HCT116 (cell line): ENCODE data around the gene TLN1. TPM values are rescaled to one million over a fixed set of nuclear protein-coding genes. Genes with fewer than 3 reads are reported as not detected.
A peak's percentile ranks its signal among the peaks of the same experiment; 100 is the strongest.

Experiments
- ATAC-seq: fragments of 200-7000 bp; cut with Tn5 transposase; 2 replicates; pipeline ENCODE4 v1.9.1; 2020; ENCODE audit warnings: mild to moderate bottlenecking, moderate library complexity
- BruUV-seq: library from RNA; stranded (reverse); fragments of 400-500 nt; replicated peaks from 2 replicates; lab custom pipeline; 2021; lab: Mats Ljungman, UMichigan
- CTCF ChIA-PET: fragments of 300-600 bp; sonication (Branson Sonifier 250); formaldehyde crosslinking; loops from one replicate; lab custom pipeline; 2021; ENCODE audit warnings: antibody characterized with exemption; lab: Charles Lee
- POLR2A ChIA-PET: fragments of 300-600, 350-600 bp; sonication (Branson Sonifier 250); formaldehyde crosslinking; loops from one replicate; lab custom pipeline; 2021; ENCODE audit warnings: antibody characterized with exemption; lab: Charles Lee
- RAD21 ChIA-PET, 2 experiments: fragments of 300-600 bp; sonication (Branson Sonifier 250); formaldehyde crosslinking; loops; one replicate each; lab custom pipeline; 2023; ENCODE audit warnings: low total read pairs in 2 of 2; ENCODE audit not compliant: uncharacterized antibody in 2 of 2, unreplicated experiment in 2 of 2, low non-redundant PET in 1 of 2; lab: Charles Lee
- DNase-seq: peaks from one replicate; pipeline ENCODE4 v3.0.0-alpha.2; 2010; ENCODE audit warnings: low read depth, low spot score
- H2AFZ ChIP-seq: fragments of 200-600 bp; shearing (Covaris generic), sonication (generic); 2 replicates; pipeline ENCODE4 v1.6.1; 2017; ENCODE audit warnings: low read depth, mixed run types, mixed read lengths, antibody characterized with exemption, low read length; ENCODE audit not compliant: poor library complexity, severe bottlenecking
- H3K27ac ChIP-seq: 2 replicates; pipeline ENCODE4 v1.5.1; 2012; ENCODE audit warnings: low read depth, low read length
- H3K27me3 ChIP-seq: fragments of 200-600 bp; sonication (generic); 2 replicates; pipeline ENCODE4 v1.6.1; 2016; ENCODE audit warnings: mixed run types, low read length, mixed read lengths; ENCODE audit not compliant: insufficient read depth
- H3K36me3 ChIP-seq, 2 experiments: fragments of 200-500 bp in 1 of 2; fragments of 200-600 bp in 1 of 2; sonication (Bioruptor generic) in 1 of 2; sonication (generic) in 1 of 2; 2 replicates each; pipeline versions ENCODE4 v1.5.1 to v1.6.1; 2014 to 2016; ENCODE audit warnings: low read length in 2 of 2, inconsistent platforms in 1 of 2, mixed read lengths in 1 of 2, mixed run types in 1 of 2; ENCODE audit not compliant: insufficient read depth in 2 of 2, control insufficient read depth in 1 of 2
- H3K4me1 ChIP-seq, 2 experiments: fragments of 200-600 bp in 1 of 2; sonication (generic) in 1 of 2; 2 replicates each; pipeline versions ENCODE4 v1.5.1 to v1.6.1; 2012 to 2017; ENCODE audit warnings: low read length in 2 of 2, inconsistent platforms in 1 of 2, mild to moderate bottlenecking in 1 of 2, mixed read lengths in 1 of 2, mixed run types in 1 of 2, moderate library complexity in 1 of 2; ENCODE audit not compliant: insufficient read depth in 2 of 2, control insufficient read depth in 1 of 2
- H3K4me2 ChIP-seq: fragments of 200-600 bp; sonication (generic); 2 replicates; pipeline ENCODE4 v1.6.1; 2017; ENCODE audit warnings: mixed run types, low read length, mixed read lengths
- H3K4me3 ChIP-seq, 2 experiments: fragments of 200-600 bp in 1 of 2; sonication (generic) in 1 of 2; replicated peaks in 1 of 2; 2 replicates each; pipeline ENCODE4 v1.5.1; 2011 to 2016; ENCODE audit warnings: low read length in 2 of 2, control low read depth in 1 of 2, low read depth in 1 of 2, mild to moderate bottlenecking in 1 of 2, mixed read lengths in 1 of 2, mixed run types in 1 of 2
- H3K79me2 ChIP-seq: fragments of 200-600 bp; sonication (generic); 2 replicates; pipeline ENCODE4 v1.6.1; 2017; ENCODE audit warnings: mild to moderate bottlenecking, mixed run types, low read length, moderate library complexity, mixed read lengths; ENCODE audit not compliant: insufficient read depth
- H3K9ac ChIP-seq: fragments of 200-600 bp; sonication (generic); 2 replicates; pipeline ENCODE4 v1.6.1; 2016; ENCODE audit warnings: low read length, mixed read lengths
- H3K9me2 ChIP-seq: fragments of 200-600 bp; sonication (generic), shearing (Covaris generic); 2 replicates; pipeline ENCODE4 v1.6.1; 2017; ENCODE audit warnings: mixed run types, mild to moderate bottlenecking, moderate library complexity; ENCODE audit not compliant: insufficient read depth
- H3K9me3 ChIP-seq, 2 experiments: fragments of 200-500 bp in 1 of 2; fragments of 200-600 bp in 1 of 2; sonication (Bioruptor generic) in 1 of 2; sonication (generic) in 1 of 2; 2 replicates each; pipeline ENCODE4 v1.6.1; 2014 to 2017; ENCODE audit warnings: low read length in 2 of 2, mixed read lengths in 2 of 2, inconsistent platforms in 1 of 2, low read depth in 1 of 2, mild to moderate bottlenecking in 1 of 2, mixed run types in 1 of 2, moderate library complexity in 1 of 2; ENCODE audit not compliant: control insufficient read depth in 1 of 2, insufficient read depth in 1 of 2
- H4K20me1 ChIP-seq: fragments of 200-600 bp; sonication (generic), shearing (Covaris generic); 2 replicates; pipeline ENCODE4 v1.6.1; 2017; ENCODE audit warnings: mixed run types, mild to moderate bottlenecking, moderate library complexity; ENCODE audit not compliant: insufficient read depth
- CBX3 ChIP-seq: IDR thresholded peaks from 2 replicates; pipeline ENCODE4 v1.6.1; 2012; ENCODE audit warnings: low read depth
- CEBPB ChIP-seq: IDR thresholded peaks from 2 replicates; pipeline ENCODE4 v1.6.1; 2012; ENCODE audit warnings: low read depth
- EGR1 ChIP-seq: IDR thresholded peaks from 2 replicates; pipeline ENCODE4 v1.6.1; 2012; ENCODE audit warnings: low read depth
- ELF1 ChIP-seq: IDR thresholded peaks from 2 replicates; pipeline ENCODE4 v1.6.1; 2012; ENCODE audit warnings: low read depth, borderline replicate concordance
- EZH2 ChIP-seq: fragments of 200-600 bp; sonication (generic); IDR thresholded peaks from 2 replicates; pipeline ENCODE4 v1.6.1; 2017; ENCODE audit warnings: antibody characterized with exemption, mixed run types
- EZH2phosphoT487 ChIP-seq: fragments of 200-600 bp; IDR thresholded peaks from 2 replicates; pipeline ENCODE4 v1.6.1; 2018; ENCODE audit warnings: antibody characterized with exemption, borderline replicate concordance
- FOSL1 ChIP-seq: IDR thresholded peaks from 2 replicates; pipeline ENCODE4 v1.6.1; 2012; ENCODE audit warnings: low read depth
- JUND ChIP-seq: IDR thresholded peaks from 2 replicates; pipeline ENCODE4 v1.6.1; 2012
- POLR2AphosphoS5 ChIP-seq: IDR thresholded peaks from 2 replicates; pipeline ENCODE4 v1.6.1; 2011; ENCODE audit warnings: mild to moderate bottlenecking, low read depth, low read length, moderate library complexity
- RAD21 ChIP-seq: IDR thresholded peaks from 2 replicates; pipeline ENCODE4 v1.6.1; 2012; ENCODE audit warnings: low read depth, mild to moderate bottlenecking
- SIN3A ChIP-seq: IDR thresholded peaks from 2 replicates; pipeline ENCODE4 v1.6.1; 2012; ENCODE audit warnings: low read depth
- SP1 ChIP-seq: IDR thresholded peaks from 2 replicates; pipeline ENCODE4 v1.6.1; 2012; ENCODE audit warnings: low read depth
- SRF ChIP-seq: IDR thresholded peaks from 2 replicates; pipeline ENCODE4 v1.6.1; 2012; ENCODE audit warnings: low read depth
- TCF7L2 ChIP-seq: IDR thresholded peaks from 2 replicates; pipeline ENCODE4 v1.7.0; 2011; ENCODE audit warnings: borderline replicate concordance, inconsistent platforms; ENCODE audit not compliant: insufficient read depth, insufficient read length; ENCODE audit errors: extremely low read depth
- ZFX ChIP-seq: fragments of 450-650 bp; IDR thresholded peaks from 2 replicates; pipeline ENCODE4 v1.6.1; 2017
- intact Hi-C: fragments of 100-400 bp; cut with micrococcal nuclease; formaldehyde crosslinking; loops from 2 replicates; pipeline ENCODE4 v1.10.0; 2022
- total RNA-seq: library from RNA; stranded (reverse); gene quantifications from one replicate; pipeline ENCODE4 v1.2.1, GENCODE V29; 2021; ENCODE audit not compliant: unreplicated experiment
- TF ChIP-seq, protein P1 (sequence below): IDR thresholded peaks from 2 replicates; pipeline ENCODE4 v1.6.1; 2012; ENCODE audit warnings: low read depth
- TF ChIP-seq, protein P2 (sequence below): IDR thresholded peaks from 2 replicates; pipeline ENCODE4 v1.6.1; 2012
- TF ChIP-seq, protein P3 (sequence below), 3 experiments: fragments of 200-600 bp in 1 of 3; sonication (generic) in 1 of 3; IDR thresholded peaks in 2 of 3; conservative IDR thresholded peaks in 1 of 3; 2 replicates each; pipeline ENCODE4 v1.5.1; 2012 to 2017; ENCODE audit warnings: low read depth in 2 of 3, low read length in 2 of 3, antibody characterized with exemption in 1 of 3, borderline replicate concordance in 1 of 3, control low read depth in 1 of 3, mild to moderate bottlenecking in 1 of 3, mixed read lengths in 1 of 3, mixed run types in 1 of 3, moderate library complexity in 1 of 3; ENCODE audit not compliant: insufficient read depth in 1 of 3

The TLN1 gene
- total RNA-seq, 1 experiment from 2014 or later, result 144 TPM

DNA sequence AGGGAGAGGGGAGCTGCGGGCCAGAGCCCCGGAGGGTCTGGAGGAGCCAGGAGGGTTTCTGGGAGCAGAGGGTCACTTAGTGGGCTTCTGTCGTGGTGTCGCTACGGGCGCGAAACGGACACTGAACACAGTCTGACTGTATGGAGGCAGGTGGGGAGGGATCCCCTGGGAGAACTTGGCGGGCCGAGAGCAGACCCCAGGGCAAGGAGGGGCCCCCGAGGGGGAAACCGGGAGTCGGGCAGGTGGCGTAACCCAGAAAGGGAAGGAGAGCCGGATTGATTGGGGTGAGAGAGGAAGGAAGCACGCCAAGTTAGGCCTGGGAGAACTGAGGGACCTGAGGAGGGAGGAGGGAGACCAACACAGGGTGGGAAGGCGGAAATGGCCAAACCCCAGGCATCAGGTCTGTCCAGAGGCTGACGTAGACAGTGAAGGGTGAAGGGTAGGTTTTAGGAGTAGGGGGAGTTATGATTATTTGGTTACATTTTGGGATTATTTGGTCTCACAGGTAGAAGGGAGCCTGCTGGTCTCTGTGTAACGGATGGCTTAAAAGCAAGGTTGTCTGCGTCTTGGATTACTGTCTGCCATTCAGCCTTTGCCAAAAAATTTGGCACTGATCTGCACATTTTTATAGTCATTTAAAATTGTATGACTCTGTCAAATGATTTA lies 25.4 kb upstream of the TLN1 start (continued):
- TF ChIP-seq EGR1, result no peak
- TF ChIP-seq SP1, result no peak
- TF ChIP-seq, protein P1, sequence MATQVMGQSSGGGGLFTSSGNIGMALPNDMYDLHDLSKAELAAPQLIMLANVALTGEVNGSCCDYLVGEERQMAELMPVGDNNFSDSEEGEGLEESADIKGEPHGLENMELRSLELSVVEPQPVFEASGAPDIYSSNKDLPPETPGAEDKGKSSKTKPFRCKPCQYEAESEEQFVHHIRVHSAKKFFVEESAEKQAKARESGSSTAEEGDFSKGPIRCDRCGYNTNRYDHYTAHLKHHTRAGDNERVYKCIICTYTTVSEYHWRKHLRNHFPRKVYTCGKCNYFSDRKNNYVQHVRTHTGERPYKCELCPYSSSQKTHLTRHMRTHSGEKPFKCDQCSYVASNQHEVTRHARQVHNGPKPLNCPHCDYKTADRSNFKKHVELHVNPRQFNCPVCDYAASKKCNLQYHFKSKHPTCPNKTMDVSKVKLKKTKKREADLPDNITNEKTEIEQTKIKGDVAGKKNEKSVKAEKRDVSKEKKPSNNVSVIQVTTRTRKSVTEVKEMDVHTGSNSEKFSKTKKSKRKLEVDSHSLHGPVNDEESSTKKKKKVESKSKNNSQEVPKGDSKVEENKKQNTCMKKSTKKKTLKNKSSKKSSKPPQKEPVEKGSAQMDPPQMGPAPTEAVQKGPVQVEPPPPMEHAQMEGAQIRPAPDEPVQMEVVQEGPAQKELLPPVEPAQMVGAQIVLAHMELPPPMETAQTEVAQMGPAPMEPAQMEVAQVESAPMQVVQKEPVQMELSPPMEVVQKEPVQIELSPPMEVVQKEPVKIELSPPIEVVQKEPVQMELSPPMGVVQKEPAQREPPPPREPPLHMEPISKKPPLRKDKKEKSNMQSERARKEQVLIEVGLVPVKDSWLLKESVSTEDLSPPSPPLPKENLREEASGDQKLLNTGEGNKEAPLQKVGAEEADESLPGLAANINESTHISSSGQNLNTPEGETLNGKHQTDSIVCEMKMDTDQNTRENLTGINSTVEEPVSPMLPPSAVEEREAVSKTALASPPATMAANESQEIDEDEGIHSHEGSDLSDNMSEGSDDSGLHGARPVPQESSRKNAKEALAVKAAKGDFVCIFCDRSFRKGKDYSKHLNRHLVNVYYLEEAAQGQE, result no peak
- TF ChIP-seq EZH2phosphoT487, result no peak
- TF ChIP-seq CEBPB, result no peak
- TF ChIP-seq, protein P2, sequence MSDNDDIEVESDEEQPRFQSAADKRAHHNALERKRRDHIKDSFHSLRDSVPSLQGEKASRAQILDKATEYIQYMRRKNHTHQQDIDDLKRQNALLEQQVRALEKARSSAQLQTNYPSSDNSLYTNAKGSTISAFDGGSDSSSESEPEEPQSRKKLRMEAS, result no peak
- no peak for TF ChIP-seq CBX3

DNA sequence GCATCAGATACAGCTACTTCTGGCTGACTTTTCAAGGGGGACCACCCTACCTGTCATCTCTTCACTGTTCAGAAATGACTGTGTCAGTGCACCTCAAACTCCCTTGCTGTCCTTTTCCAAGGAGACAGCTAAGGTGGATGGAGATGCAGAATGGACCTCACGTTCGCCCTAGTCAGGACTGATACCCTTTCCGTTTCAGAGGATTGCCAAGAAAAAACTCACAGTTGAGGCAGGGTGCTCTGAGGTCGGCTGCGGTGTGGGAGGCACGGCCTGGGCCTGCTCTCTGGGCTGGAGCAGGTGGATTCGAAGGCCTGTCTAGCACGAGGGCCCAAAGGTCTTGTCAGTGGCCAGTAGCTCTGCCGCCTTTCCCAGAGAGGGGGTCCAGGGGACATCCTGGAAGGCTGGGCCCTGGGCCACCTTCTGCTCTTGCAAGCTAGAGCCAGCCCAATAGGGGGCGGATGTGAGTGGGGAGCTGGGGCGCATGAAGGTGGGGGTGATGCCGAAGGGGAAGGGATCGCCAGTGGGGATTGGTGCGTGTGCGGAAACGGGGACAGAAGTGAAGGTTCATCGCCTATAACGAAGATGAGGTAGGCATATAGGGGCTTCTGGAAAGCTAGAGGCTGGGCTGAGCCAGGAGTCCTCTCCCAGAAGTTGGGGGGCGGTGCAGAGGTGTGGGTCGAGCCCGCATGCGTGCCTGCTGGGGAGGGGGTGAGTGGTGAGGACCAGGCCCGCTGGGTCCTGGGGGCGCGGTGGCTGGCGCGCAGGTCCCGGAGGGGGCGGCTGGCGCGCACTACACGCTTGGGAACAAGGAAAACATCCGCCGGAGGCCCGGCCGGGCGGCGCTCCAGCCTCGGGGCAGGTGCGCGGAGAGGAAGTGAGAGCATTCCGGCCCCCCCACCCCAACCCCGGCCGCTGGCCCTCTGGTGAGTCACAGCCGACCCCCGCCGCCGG lies 24.6 kb upstream of the TLN1 start:
- no peaks in the 10 kb centered on the region for H3K9me2 ChIP-seq
- H3K36me3 ChIP-seq, result peaks cover 13 to 21% of the 10 kb centered on the region in 2 experiments; a peak in 3 of 4 replicates
- H3K9me3 ChIP-seq, result no peaks in the 10 kb centered on the region
- ChIA-PET POLR2A (interaction anchor here (1.3 kb wide), 1 partner anchor 98 kb away, joined by 3 read pairs; the partner anchor contains the start of genes CCDC107 and RMRP), CTCF (interaction anchor here (0.6 to 1.6 kb wide), 7 partner anchors 9 to 288 kb away, joined by 3 to 10 read pairs (median 4); partner anchors contain the start of genes CREB3 and TLN1), RAD21 (no interaction called here)
- H3K4me3 ChIP-seq, result peak overlapping the region; percentile 81 to 83
- ATAC-seq (peak; percentile 84), DNase-seq (peak; percentile 58)
- no TSS peak for BruUV-seq
- H4K20me1 ChIP-seq, result no peaks in the 10 kb centered on the region
- peaks cover 10 to 25% of the 10 kb centered on the region in 2 experiments; a peak in 3 of 4 replicates for H3K4me1 ChIP-seq
- peak overlapping the region; percentile 81 for H3K4me2 ChIP-seq
- H2AFZ ChIP-seq, result no peak overlapping the region
- no peaks in the 10 kb centered on the region for H3K27me3 ChIP-seq
- intact Hi-C loops, result no loop called here
- peak overlapping the region; percentile 88 for H3K27ac ChIP-seq
- peak overlapping the region; percentile 89 for H3K9ac ChIP-seq
- H3K79me2 ChIP-seq, result peaks cover 34% of the 10 kb centered on the region
- TF ChIP-seq, protein P2, result no peak
- TF ChIP-seq JUND (no peak), POLR2AphosphoS5 (peak; percentile 35), EZH2 (no peak), CBX3 (no peak), TCF7L2 (no peak), SRF (no peak), SP1 (no peak), SIN3A (no peak), FOSL1 (no peak), RAD21 (no peak), ZFX (no peak), ELF1 (no peak), EZH2phosphoT487 (no peak)
- TF ChIP-seq, protein P3, sequence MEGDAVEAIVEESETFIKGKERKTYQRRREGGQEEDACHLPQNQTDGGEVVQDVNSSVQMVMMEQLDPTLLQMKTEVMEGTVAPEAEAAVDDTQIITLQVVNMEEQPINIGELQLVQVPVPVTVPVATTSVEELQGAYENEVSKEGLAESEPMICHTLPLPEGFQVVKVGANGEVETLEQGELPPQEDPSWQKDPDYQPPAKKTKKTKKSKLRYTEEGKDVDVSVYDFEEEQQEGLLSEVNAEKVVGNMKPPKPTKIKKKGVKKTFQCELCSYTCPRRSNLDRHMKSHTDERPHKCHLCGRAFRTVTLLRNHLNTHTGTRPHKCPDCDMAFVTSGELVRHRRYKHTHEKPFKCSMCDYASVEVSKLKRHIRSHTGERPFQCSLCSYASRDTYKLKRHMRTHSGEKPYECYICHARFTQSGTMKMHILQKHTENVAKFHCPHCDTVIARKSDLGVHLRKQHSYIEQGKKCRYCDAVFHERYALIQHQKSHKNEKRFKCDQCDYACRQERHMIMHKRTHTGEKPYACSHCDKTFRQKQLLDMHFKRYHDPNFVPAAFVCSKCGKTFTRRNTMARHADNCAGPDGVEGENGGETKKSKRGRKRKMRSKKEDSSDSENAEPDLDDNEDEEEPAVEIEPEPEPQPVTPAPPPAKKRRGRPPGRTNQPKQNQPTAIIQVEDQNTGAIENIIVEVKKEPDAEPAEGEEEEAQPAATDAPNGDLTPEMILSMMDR (IDR thresholded peaks at IDR 0.05 in 2 of 3, conservative IDR thresholded peaks at IDR 0.05 in 1 of 3; ENCODE audit: borderline replicate concordance in 1 of 3, insufficient read depth in 1 of 3, low read depth in 2 of 3, low read length in 2 of 3), result peak in 2 of 3 experiments; percentile 79 to 82; a peak in 4 of 6 replicates
